Sigmoid colon (tissue), 7 donors: ENCODE data around the gene CEP152. TPM values are rescaled to one million over a fixed set of nuclear protein-coding genes. Genes with fewer than 3 reads are reported as not detected.

Experiments
- DNase-seq: peaks from one replicate; pipeline ENCODE4 v3.0.0-alpha.2; 2019
- H3K27ac ChIP-seq, 4 donors: fragments of 200-600 bp; sonication (generic); one replicate each; pipeline ENCODE4 v1.5.1; 2016 to 2019; ENCODE audit warnings: mild to moderate bottlenecking in 1 of 4
- H3K27me3 ChIP-seq, 3 donors: fragments of 200-600 bp; sonication (generic); one replicate each; pipeline ENCODE4 v1.5.1; 2019; ENCODE audit warnings: mild to moderate bottlenecking in 1 of 3
- H3K36me3 ChIP-seq, 4 donors: fragments of 200-600 bp; sonication (generic); one replicate each; pipeline ENCODE4 v1.5.1; 2016 to 2019
- H3K4me1 ChIP-seq, 4 donors: fragments of 200-600 bp; sonication (generic); one replicate each; pipeline ENCODE4 v1.5.1; 2017 to 2019
- H3K4me3 ChIP-seq, 4 donors: fragments of 200-600 bp; sonication (generic); one replicate each; pipeline ENCODE4 v1.5.1; 2017 to 2019; ENCODE audit warnings: mild to moderate bottlenecking in 2 of 4, moderate library complexity in 1 of 4
- H3K9me3 ChIP-seq, 4 donors: fragments of 200-600 bp in 3 of 4; sonication (generic) in 3 of 4; one replicate each; pipeline versions ENCODE4 v1.5.1 to v1.6.1; 2013 to 2019
- EP300 ChIP-seq, 4 donors: sonication (generic); formaldehyde crosslinking; IDR thresholded peaks; one replicate each; pipeline ENCODE4 v1.6.1; 2017; ENCODE audit warnings: antibody characterized with exemption in 4 of 4
- POLR2A ChIP-seq, 2 donors: fragments of 450-650 bp; IDR thresholded peaks; one replicate each; pipeline ENCODE4 v1.6.1; 2016; ENCODE audit warnings: antibody characterized with exemption in 2 of 2, mild to moderate bottlenecking in 2 of 2, moderate library complexity in 2 of 2
- POLR2AphosphoS5 ChIP-seq, 4 donors: sonication (generic); formaldehyde crosslinking; IDR thresholded peaks; one replicate each; pipeline ENCODE4 v1.6.1; 2017; ENCODE audit warnings: antibody characterized with exemption in 4 of 4
- WGBS, 2 donors: extraction: QIAGEN DNeasy Blood & Tissue Kit; methylation state at CpG; one replicate each; pipeline ENCODE4 v1.1.7; 2013; 5-methylcytosine and 5-hydroxymethylcytosine counted together
- intact Hi-C: fragments of 100-400 bp; cut with DNase I; formaldehyde crosslinking; loops from one replicate; pipeline ENCODE4 v1.15.1; 2023
- polyA plus RNA-seq, 3 donors: library from polyadenylated mRNA; stranded (reverse); fragments of 200-250 nt; gene quantifications; one replicate each; pipeline ENCODE4 v1.2.3, GENCODE V29; 2013
- total RNA-seq, 4 donors: library from RNA; depleted of rRNA; stranded (reverse); fragments of >200 nt; gene quantifications; one replicate each; pipeline ENCODE4 v1.1.0, GENCODE V29; 2016
- TF ChIP-seq, protein P1 (sequence below), 4 experiments: fragments of 450-650 bp in 3 of 4; fragments of 200-600 bp in 1 of 4; IDR thresholded peaks; one replicate each; pipeline ENCODE4 v1.5.1; 2016 to 2019; ENCODE audit warnings: antibody characterized with exemption in 4 of 4, mild to moderate bottlenecking in 3 of 4, moderate library complexity in 2 of 4
- donor health status: healthy with polysubstance abuse.
- donor health status: Bipolar disorder and iron deficiency.
- donor health status: healthy.

Gene CEP152
- total and polyA plus RNA-seq, 7 donors, result 0.46 to 5.1 (median 3.1) TPM

DNA sequence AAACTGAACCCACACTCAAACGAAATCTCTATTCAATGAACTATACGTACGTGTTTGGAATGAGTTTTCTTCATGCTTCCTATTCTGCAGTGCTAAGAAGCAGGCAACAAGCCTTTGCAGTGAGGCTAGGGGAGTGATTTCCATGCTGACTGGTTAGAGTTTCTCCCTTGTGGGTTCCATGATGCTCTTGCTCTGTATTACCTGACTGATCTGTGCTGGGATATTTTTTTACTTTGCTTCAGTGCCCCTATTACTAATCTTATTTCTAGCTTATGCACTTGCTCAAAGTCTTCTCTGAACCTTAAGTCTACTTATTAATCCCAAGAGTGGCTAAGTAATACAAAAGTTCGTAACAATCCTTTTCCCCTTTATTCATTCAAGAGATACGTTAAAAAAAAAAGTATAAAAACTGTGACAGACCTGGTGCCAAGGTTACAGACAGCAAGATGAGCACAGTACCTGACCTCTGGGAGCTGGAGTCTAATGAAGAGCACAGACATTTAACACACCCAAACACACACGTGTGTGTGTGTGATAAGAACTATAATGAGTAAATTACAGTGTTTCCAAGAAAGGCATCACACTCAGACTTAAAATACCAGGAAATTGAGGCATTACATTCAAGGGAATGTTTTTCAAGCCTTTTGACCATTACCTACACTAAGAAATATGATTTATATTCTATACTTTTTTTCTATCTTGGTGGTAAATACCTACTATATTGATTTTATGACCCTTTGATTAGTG, 114.9 kb downstream of the CEP152 start:
- no peaks in the 10 kb centered on the region for H3K36me3 ChIP-seq
- DNase-seq, result no peak
- TF ChIP-seq EP300 (IDR thresholded peaks at IDR 0.05), result no peak
- TF ChIP-seq, protein P1, sequence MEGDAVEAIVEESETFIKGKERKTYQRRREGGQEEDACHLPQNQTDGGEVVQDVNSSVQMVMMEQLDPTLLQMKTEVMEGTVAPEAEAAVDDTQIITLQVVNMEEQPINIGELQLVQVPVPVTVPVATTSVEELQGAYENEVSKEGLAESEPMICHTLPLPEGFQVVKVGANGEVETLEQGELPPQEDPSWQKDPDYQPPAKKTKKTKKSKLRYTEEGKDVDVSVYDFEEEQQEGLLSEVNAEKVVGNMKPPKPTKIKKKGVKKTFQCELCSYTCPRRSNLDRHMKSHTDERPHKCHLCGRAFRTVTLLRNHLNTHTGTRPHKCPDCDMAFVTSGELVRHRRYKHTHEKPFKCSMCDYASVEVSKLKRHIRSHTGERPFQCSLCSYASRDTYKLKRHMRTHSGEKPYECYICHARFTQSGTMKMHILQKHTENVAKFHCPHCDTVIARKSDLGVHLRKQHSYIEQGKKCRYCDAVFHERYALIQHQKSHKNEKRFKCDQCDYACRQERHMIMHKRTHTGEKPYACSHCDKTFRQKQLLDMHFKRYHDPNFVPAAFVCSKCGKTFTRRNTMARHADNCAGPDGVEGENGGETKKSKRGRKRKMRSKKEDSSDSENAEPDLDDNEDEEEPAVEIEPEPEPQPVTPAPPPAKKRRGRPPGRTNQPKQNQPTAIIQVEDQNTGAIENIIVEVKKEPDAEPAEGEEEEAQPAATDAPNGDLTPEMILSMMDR (IDR thresholded peaks at IDR 0.05), result no peak
- no peak for TF ChIP-seq POLR2A (IDR thresholded peaks at IDR 0.05)
- no peak for TF ChIP-seq POLR2AphosphoS5 (IDR thresholded peaks at IDR 0.05)
- 68 to 74% methylated on average over 6 of the region's 6 CpGs for WGBS, 2 donors
- H3K27ac ChIP-seq, result no peak overlapping the region
- no peaks in the 10 kb centered on the region for H3K9me3 ChIP-seq
- H3K4me1 ChIP-seq, result no peaks in the 10 kb centered on the region
- intact Hi-C loops, result no loop called here
- no peak overlapping the region for H3K4me3 ChIP-seq
- H3K27me3 ChIP-seq, result no peaks in the 10 kb centered on the region

DNA sequence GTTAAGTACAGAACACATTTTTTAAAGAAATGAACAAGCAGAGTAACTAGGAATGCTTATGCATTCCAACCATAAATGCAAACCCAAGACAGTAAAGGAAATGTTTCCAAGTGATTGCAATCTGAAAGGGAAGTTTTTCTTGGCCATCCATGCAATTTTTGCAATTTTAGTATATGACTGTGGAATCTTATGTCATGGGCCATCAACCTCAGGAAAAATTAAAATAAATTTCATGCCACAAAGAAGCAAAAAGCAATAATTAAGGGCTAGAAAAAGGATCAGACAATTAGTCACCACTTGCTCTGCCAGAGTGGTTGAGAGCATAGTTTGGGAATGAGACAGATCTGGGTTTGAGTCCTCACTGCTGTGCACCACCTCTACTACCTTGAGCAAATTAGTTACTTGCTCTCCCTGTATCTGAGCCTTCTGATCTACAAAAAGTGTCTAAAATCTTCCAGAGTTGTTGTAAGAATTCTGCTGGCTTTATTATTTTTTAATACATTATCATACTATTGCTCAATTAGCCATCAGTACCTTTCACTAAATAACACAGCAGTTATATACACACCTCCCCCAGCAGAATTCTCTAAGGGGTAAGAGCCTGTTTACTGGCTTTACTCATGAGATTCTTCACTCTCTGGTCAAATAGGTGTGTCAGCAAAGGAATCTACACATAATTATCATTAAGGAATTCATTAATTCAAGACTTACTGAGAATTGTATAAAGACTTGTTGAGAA, 115.6 kb downstream of the CEP152 start:
- H3K27me3 ChIP-seq, result no peaks in the 10 kb centered on the region
- H3K9me3 ChIP-seq, result no peaks in the 10 kb centered on the region
- no peak overlapping the region for H3K4me3 ChIP-seq
- DNase-seq, result no peak
- intact Hi-C loops, result no loop called here
- H3K27ac ChIP-seq, result no peak overlapping the region
- TF ChIP-seq POLR2A (IDR thresholded peaks at IDR 0.05), result no peak
- no peak for TF ChIP-seq POLR2AphosphoS5 (IDR thresholded peaks at IDR 0.05)
- TF ChIP-seq, protein P1 (IDR thresholded peaks at IDR 0.05), result no peak
- no peak for TF ChIP-seq EP300 (IDR thresholded peaks at IDR 0.05)
- no peaks in the 10 kb centered on the region for H3K36me3 ChIP-seq
- no peaks in the 10 kb centered on the region for H3K4me1 ChIP-seq

DNA sequence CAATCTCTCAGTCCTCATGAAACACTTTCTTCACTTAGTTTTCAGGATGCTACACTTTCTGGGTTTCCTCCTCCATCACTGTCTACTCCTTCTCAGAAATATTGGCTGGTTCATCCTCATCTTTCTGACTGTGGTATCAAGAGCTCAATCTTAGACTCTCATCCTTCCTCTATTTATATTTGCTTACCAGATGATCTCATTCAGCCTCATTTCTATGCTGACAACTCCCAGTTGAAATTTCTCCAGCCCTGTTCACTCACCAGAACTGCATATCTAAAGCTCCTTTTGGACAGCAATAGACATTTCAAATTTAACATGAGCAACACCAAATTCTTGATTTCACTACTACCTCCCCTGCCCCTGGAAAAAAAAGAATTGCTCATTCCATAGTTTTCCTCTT, 117.4 kb downstream of the CEP152 start:
- Histone ChIP-seq H3K27me3 (no peaks in the 10 kb centered on the region), H3K4me1 (no peaks in the 10 kb centered on the region), H3K36me3 (no peaks in the 10 kb centered on the region), H3K27ac (no peak overlapping the region), H3K9me3 (no peaks in the 10 kb centered on the region), H3K4me3 (no peak overlapping the region)
- TF ChIP-seq POLR2A (IDR thresholded peaks at IDR 0.05) (no peak), EP300 (IDR thresholded peaks at IDR 0.05) (no peak), POLR2AphosphoS5 (IDR thresholded peaks at IDR 0.05) (no peak)
- TF ChIP-seq, protein P1 (IDR thresholded peaks at IDR 0.05), result no peak
- intact Hi-C loops, result no loop called here
- DNase-seq, result no peak

DNA sequence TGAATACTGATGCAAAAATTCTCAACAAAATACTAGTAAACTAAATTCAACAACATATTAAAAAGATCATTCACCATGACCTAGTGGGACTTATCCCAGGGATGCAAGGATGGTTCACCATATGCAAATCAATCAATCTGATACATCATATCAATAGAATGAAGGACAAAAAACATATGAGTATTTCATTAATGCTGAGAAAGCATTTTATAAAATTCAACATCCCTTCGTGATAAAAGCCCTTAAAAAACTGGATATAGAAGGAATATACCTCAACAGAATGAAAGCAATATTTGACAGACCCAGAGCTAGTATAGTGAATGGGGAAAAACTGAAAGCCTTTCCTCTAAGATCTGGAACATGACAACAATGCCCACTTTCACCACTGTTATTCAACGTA, 122.4 kb downstream of the CEP152 start:
- 45 to 48% methylated on average over 2 of the region's 2 CpGs for WGBS, 2 donors
- no peaks in the 10 kb centered on the region for H3K9me3 ChIP-seq
- DNase-seq, result no peak
- intact Hi-C loops, result no loop called here
- no peaks in the 10 kb centered on the region for H3K36me3 ChIP-seq
- no peak overlapping the region for H3K27ac ChIP-seq
- no peaks in the 10 kb centered on the region for H3K4me1 ChIP-seq
- no peak overlapping the region for H3K4me3 ChIP-seq
- H3K27me3 ChIP-seq, result no peaks in the 10 kb centered on the region
- TF ChIP-seq, protein P1 (IDR thresholded peaks at IDR 0.05), result no peak
- TF ChIP-seq POLR2AphosphoS5 (IDR thresholded peaks at IDR 0.05), result no peak
- TF ChIP-seq EP300 (IDR thresholded peaks at IDR 0.05), result no peak
- TF ChIP-seq POLR2A (IDR thresholded peaks at IDR 0.05), result no peak

Other genes with a start within 250 kb of the CEP152 start
- 100 to 1,000 TPM in 1 of 4 donors, 10 to 100 TPM in 3; 57.0 to 173 (median 74.7) TPM for gene FBN1, start 165.4 kb downstream of the CEP152 start, total RNA-seq
- gene FBN1, start 165.4 kb downstream of the CEP152 start, polyA plus RNA-seq, result 10 to 100 TPM in 1 of 3 donors, 1 to 10 TPM in 2; 1.2 to 15.0 (median 6.6) TPM
- gene EID1, start 67.1 kb upstream of the CEP152 start, total RNA-seq, result 100 to 1,000 TPM; 291 to 343 (median 332) TPM
- gene EID1, start 67.1 kb upstream of the CEP152 start, polyA plus RNA-seq, result 100 to 1,000 TPM in 1 of 3 donors, 10 to 100 TPM in 2; 88.7 to 130 (median 94.1) TPM
- 1 to 10 TPM; 2.1 to 4.6 (median 2.6) TPM for gene SHC4, start 152.8 kb upstream of the CEP152 start, total RNA-seq
- under 1 TPM in 2 of 3 donors, not detected in 1; under 0.01 to 0.64 TPM for gene SHC4, start 152.8 kb upstream of the CEP152 start, polyA plus RNA-seq
- 10 to 100 TPM; 34.1 to 47.6 (median 41.2) TPM for gene SECISBP2L, start 235.4 kb upstream of the CEP152 start, total RNA-seq
- 10 to 100 TPM in 1 of 3 donors, 1 to 10 TPM in 2; 7.2 to 11.8 (median 9.5) TPM for gene SECISBP2L, start 235.4 kb upstream of the CEP152 start, polyA plus RNA-seq